ENCODE measurements around the gene SPIRE1.

DNA sequence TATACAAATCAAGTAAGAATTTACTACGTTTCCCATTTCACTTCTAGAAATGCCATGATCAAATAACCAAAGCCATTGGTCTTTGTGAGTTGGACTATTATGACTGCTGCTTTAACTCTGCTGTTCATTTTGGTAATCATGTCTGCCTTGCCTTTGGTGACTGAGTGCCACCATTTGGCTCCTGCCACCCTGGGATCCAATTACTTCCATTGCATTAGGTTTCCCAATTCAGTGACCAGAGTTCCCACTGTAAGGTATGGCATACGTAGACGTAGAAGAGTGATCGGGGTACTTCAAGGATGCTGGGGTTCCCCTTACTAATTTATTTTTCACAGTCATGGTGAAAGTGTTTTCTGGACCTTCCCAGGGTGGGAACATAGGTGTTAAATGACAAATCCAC lies 90.1 kb downstream of the SPIRE1 start:
- TF ChIP-seq, protein P1, sequence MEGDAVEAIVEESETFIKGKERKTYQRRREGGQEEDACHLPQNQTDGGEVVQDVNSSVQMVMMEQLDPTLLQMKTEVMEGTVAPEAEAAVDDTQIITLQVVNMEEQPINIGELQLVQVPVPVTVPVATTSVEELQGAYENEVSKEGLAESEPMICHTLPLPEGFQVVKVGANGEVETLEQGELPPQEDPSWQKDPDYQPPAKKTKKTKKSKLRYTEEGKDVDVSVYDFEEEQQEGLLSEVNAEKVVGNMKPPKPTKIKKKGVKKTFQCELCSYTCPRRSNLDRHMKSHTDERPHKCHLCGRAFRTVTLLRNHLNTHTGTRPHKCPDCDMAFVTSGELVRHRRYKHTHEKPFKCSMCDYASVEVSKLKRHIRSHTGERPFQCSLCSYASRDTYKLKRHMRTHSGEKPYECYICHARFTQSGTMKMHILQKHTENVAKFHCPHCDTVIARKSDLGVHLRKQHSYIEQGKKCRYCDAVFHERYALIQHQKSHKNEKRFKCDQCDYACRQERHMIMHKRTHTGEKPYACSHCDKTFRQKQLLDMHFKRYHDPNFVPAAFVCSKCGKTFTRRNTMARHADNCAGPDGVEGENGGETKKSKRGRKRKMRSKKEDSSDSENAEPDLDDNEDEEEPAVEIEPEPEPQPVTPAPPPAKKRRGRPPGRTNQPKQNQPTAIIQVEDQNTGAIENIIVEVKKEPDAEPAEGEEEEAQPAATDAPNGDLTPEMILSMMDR (IDR thresholded peaks at IDR 0.05), result no peak
- TF ChIP-seq POLR2A (IDR thresholded peaks at IDR 0.05), result no peak

All from esophagus squamous epithelium (tissue), 4 donors.